Mesenchymal stem cell (in vitro differentiated cells and primary cell): ENCODE measurements around the gene VSIG4.
"Not testable (repeated sequence)": the region's sequence is repeated elsewhere in the genome, so short reads cannot be mapped to it uniquely, and the experiment has no call there.

ENCODE experiments used
- DNase-seq: peaks from one replicate; pipeline ENCODE4 v3.0.0-alpha.2; 2013
- H2AFZ ChIP-seq: one replicate; pipeline ENCODE4 v1.6.1; 2013; ENCODE audit warnings: low read depth, mild to moderate bottlenecking, control low read depth, inconsistent platforms, low read length, moderate library complexity
- H2AK5ac ChIP-seq: 2 replicates; pipeline ENCODE4 v1.6.1; 2013; ENCODE audit warnings: low read length, moderate library complexity, mild to moderate bottlenecking, inconsistent platforms; ENCODE audit not compliant: severe bottlenecking
- H2BK120ac ChIP-seq: one replicate; pipeline ENCODE4 v1.6.1; 2013; ENCODE audit warnings: low read depth, mild to moderate bottlenecking, inconsistent platforms, low read length, moderate library complexity
- H2BK12ac ChIP-seq, 2 experiments: one replicate each; pipeline ENCODE4 v1.6.1; 2013; ENCODE audit warnings: inconsistent platforms in 2 of 2, low read length in 2 of 2, mild to moderate bottlenecking in 2 of 2, moderate library complexity in 2 of 2, control low read depth in 1 of 2
- H2BK15ac ChIP-seq: one replicate; pipeline ENCODE4 v1.6.1; 2013; ENCODE audit warnings: mild to moderate bottlenecking, low read depth, inconsistent platforms; ENCODE audit not compliant: poor library complexity, severe bottlenecking
- H2BK5ac ChIP-seq: 2 replicates; pipeline ENCODE4 v1.6.1; 2013; ENCODE audit warnings: low read depth, mild to moderate bottlenecking, low read length, control low read depth, inconsistent platforms; ENCODE audit not compliant: poor library complexity, severe bottlenecking
- H3K14ac ChIP-seq, 2 experiments: one replicate each; pipeline ENCODE4 v1.6.1; 2013; ENCODE audit warnings: inconsistent platforms in 2 of 2, low read length in 2 of 2, control low read depth in 1 of 2, mild to moderate bottlenecking in 1 of 2, moderate library complexity in 1 of 2
- H3K18ac ChIP-seq, 2 experiments: one replicate each; pipeline ENCODE4 v1.6.1; 2013; ENCODE audit warnings: inconsistent platforms in 2 of 2, low read length in 2 of 2, control low read depth in 1 of 2, low read depth in 1 of 2, mild to moderate bottlenecking in 1 of 2
- H3K23ac ChIP-seq, 2 experiments: one replicate each; pipeline ENCODE4 v1.6.1; 2013; ENCODE audit warnings: inconsistent platforms in 2 of 2, low read length in 2 of 2, mild to moderate bottlenecking in 2 of 2, moderate library complexity in 2 of 2, control low read depth in 1 of 2
- H3K27ac ChIP-seq: 2 replicates; pipeline ENCODE4 v1.5.1; 2013; ENCODE audit warnings: mild to moderate bottlenecking, moderate library complexity, low read length, control low read depth, inconsistent platforms; ENCODE audit not compliant: poor library complexity, severe bottlenecking
- H3K27me3 ChIP-seq, 2 experiments: 2 replicates each; pipeline versions ENCODE4 v1.6.1 to v1.7.0; 2013; ENCODE audit warnings: low read length in 2 of 2, mild to moderate bottlenecking in 2 of 2, moderate library complexity in 2 of 2, control low read depth in 1 of 2, inconsistent platforms in 1 of 2; ENCODE audit not compliant: control insufficient read depth in 1 of 2, insufficient read depth in 1 of 2
- H3K36me3 ChIP-seq, 2 experiments: 2 replicates each; pipeline versions ENCODE4 v1.6.1 to v1.7.0; 2013; ENCODE audit warnings: low read length in 2 of 2, control low read depth in 1 of 2, inconsistent platforms in 1 of 2, low read depth in 1 of 2, mild to moderate bottlenecking in 1 of 2; ENCODE audit not compliant: insufficient read depth in 2 of 2, control insufficient read depth in 1 of 2
- H3K4ac ChIP-seq, 2 experiments: one replicate each; pipeline ENCODE4 v1.6.1; 2013; ENCODE audit warnings: inconsistent platforms in 2 of 2, low read length in 2 of 2, mild to moderate bottlenecking in 2 of 2, moderate library complexity in 2 of 2, control low read depth in 1 of 2, low read depth in 1 of 2
- H3K4me1 ChIP-seq: 2 replicates; pipeline ENCODE4 v1.6.1; 2013; ENCODE audit warnings: low read depth, low read length, control low read depth; ENCODE audit not compliant: control insufficient read depth, insufficient read depth
- H3K4me2 ChIP-seq: 2 replicates; pipeline ENCODE4 v1.6.1; 2013; ENCODE audit warnings: low read length, mild to moderate bottlenecking, inconsistent platforms; ENCODE audit not compliant: poor library complexity, severe bottlenecking
- H3K4me3 ChIP-seq, 2 experiments: 2 replicates each; pipeline versions ENCODE4 v1.5.1 to v1.7.0; 2013; ENCODE audit warnings: low read length in 2 of 2, mild to moderate bottlenecking in 2 of 2, control low read depth in 1 of 2, low read depth in 1 of 2; ENCODE audit not compliant: insufficient read depth in 1 of 2
- H3K79me1 ChIP-seq: replicated peaks from 2 replicates; pipeline ENCODE4 v1.6.1; 2013; ENCODE audit warnings: mild to moderate bottlenecking, control low read depth, low read length, inconsistent platforms; ENCODE audit not compliant: poor library complexity, severe bottlenecking
- H3K9ac ChIP-seq: 2 replicates; pipeline ENCODE4 v1.7.0; 2013; ENCODE audit warnings: mild to moderate bottlenecking, low read length, moderate library complexity
- H3K9me3 ChIP-seq: 2 replicates; pipeline ENCODE4 v1.7.0; 2013; ENCODE audit warnings: mild to moderate bottlenecking, low read length; ENCODE audit not compliant: control insufficient read depth
- H4K8ac ChIP-seq: one replicate; pipeline ENCODE4 v1.6.1; 2013; ENCODE audit warnings: inconsistent platforms, mild to moderate bottlenecking, low read length, moderate library complexity
- H4K91ac ChIP-seq: one replicate; pipeline ENCODE4 v1.6.1; 2013; ENCODE audit warnings: mild to moderate bottlenecking, low read length, inconsistent platforms
- WGBS: methylation state at CpG from one replicate; pipeline ENCODE4 v1.1.7; 2013; ENCODE audit warnings: mixed read lengths; 5-methylcytosine and 5-hydroxymethylcytosine counted together

The VSIG4 gene

DNA sequence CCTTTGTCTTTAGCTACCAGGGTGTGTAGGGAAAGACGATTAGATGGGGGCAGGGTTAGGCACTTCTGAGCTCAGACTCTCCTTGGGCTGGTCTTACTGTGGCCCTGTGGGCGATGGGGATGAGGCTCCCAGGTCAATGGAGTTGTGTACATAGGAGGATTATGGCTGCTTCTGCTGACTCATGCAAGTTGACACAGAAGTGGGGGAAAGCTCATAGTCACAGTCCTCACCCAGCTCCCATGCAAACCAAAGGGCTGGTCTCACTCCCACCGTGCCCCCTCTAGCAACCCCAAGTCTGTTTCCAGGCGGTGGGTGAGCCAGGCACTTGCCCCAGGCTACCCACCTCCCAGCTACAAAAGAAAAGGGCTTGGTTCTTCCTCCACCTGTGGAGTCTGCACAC, 24.4 kb upstream of the VSIG4 start:
- H3K36me3 ChIP-seq = no peaks in the 10 kb centered on the region
- no peak overlapping the region for H3K4me2 ChIP-seq
- peaks cover 12% of the 10 kb centered on the region for H3K9me3 ChIP-seq
- H2BK15ac ChIP-seq = no peak overlapping the region
- H2AFZ ChIP-seq = no peak overlapping the region
- H3K23ac ChIP-seq = no peak overlapping the region
- no peak overlapping the region for H3K18ac ChIP-seq
- H2BK120ac ChIP-seq = no peak overlapping the region
- no peaks in the 10 kb centered on the region for H3K79me1 ChIP-seq
- H3K14ac ChIP-seq = no peak overlapping the region
- no peak overlapping the region for H3K4ac ChIP-seq
- H3K27me3 ChIP-seq = peaks cover 0 to 6% of the 10 kb centered on the region in 2 experiments
- DNase-seq = no peak
- no peak overlapping the region for H3K4me3 ChIP-seq
- no peaks in the 10 kb centered on the region for H3K4me1 ChIP-seq
- no peak overlapping the region for H2BK5ac ChIP-seq
- H4K8ac ChIP-seq = no peak overlapping the region
- no peak overlapping the region for H3K27ac ChIP-seq
- H3K9ac ChIP-seq = no peak overlapping the region
- H2BK12ac ChIP-seq = no peak overlapping the region
- 66% methylated on average over 3 of the region's 4 CpGs for WGBS
- no peak overlapping the region for H2AK5ac ChIP-seq
- H4K91ac ChIP-seq = no peak overlapping the region

DNA sequence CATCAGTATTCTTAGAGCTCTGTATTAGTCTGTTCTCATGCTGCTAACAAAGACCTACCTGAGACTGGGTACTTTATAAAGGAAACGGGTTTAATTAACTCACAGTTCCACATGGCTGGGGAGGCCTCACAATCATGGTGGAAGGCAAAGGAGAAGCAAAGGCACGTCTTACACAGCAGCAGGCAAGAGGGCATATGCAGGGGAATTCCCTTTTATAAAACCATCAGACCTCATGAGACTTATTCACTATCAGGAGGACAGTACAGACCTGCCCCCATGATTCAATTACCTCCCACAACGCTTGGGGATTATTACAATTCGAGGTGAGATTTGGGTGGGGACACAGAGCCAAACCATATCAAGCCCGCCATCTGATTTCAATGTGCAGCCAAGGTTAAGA, 17.1 kb upstream of the VSIG4 start:
- not testable (repeated sequence) for DNase-seq, H3K4me2 ChIP-seq, H3K4me1 ChIP-seq, H3K27ac ChIP-seq, H2AFZ ChIP-seq, H2BK15ac ChIP-seq, H3K4me3 ChIP-seq, H2BK120ac ChIP-seq, H3K14ac ChIP-seq, H3K9me3 ChIP-seq, H3K4ac ChIP-seq, H3K36me3 ChIP-seq, H2BK5ac ChIP-seq, H3K9ac ChIP-seq, H4K91ac ChIP-seq, H3K23ac ChIP-seq, H3K27me3 ChIP-seq, H3K18ac ChIP-seq, H3K79me1 ChIP-seq, H2AK5ac ChIP-seq, H4K8ac ChIP-seq, H2BK12ac ChIP-seq
- 78% methylated on average over 1 of the region's 5 CpGs for WGBS

DNA sequence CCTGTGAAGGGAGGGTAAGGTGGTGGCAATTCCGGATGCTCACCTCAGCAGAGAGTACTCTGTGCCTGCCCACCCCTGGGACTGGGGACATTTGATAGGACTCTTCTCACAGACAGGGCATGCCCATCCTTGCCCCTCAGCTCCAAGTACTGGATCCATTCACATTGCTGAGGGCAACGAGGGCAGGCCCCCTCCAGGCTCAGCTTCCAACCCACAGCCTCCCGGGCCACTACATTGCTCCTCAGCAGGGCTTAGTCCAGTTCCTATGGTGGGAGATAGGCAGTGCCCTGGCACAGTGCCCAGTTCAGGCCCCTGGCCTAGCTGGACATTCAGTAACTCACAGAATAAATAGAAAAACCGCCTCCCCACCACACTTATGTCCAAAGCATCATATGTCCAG, 15.1 kb upstream of the VSIG4 start:
- H2BK5ac ChIP-seq = no peak overlapping the region
- no peak overlapping the region for H2AFZ ChIP-seq
- peaks cover 0 to 9% of the 10 kb centered on the region in 2 experiments for H3K27me3 ChIP-seq
- no peak overlapping the region for H2BK120ac ChIP-seq
- H3K9ac ChIP-seq = no peak overlapping the region
- no peak overlapping the region for H3K27ac ChIP-seq
- DNase-seq = no peak
- H3K4me2 ChIP-seq = no peak overlapping the region
- no peak overlapping the region for H4K8ac ChIP-seq
- WGBS = 53% methylated on average over 4 of the region's 4 CpGs
- H3K18ac ChIP-seq = no peak overlapping the region
- H3K9me3 ChIP-seq = no peaks in the 10 kb centered on the region
- no peak overlapping the region for H3K14ac ChIP-seq
- H3K36me3 ChIP-seq = no peaks in the 10 kb centered on the region
- no peak overlapping the region for H4K91ac ChIP-seq
- no peak overlapping the region for H3K4me3 ChIP-seq
- H2BK12ac ChIP-seq = no peak overlapping the region
- no peak overlapping the region for H3K4ac ChIP-seq
- H3K23ac ChIP-seq = no peak overlapping the region
- no peak overlapping the region for H2BK15ac ChIP-seq
- H2AK5ac ChIP-seq = no peak overlapping the region
- H3K79me1 ChIP-seq = no peaks in the 10 kb centered on the region
- no peaks in the 10 kb centered on the region for H3K4me1 ChIP-seq

DNA sequence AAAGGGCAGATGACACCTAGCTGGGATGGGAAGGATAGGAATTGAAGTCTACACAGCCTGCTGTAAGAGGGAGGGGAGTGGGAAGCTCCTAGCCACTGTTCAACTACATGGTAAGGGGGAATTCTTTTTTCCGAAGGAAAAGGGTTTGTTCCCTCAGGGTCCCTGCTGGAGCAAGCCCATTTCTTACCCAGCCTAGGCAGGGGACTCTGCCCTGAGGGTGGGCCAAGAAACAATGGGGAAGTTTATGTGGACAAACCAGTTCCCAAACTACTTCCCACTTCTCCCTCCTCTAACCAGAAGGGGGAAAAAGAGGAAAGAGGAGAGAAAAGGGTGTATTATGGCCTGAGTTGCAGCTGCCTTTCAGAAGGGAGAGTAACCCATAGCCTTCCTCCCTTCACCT, 13.5 kb upstream of the VSIG4 start:
- Histone ChIP-seq H3K4me3 (no peak overlapping the region), H2BK120ac (no peak overlapping the region), H3K4ac (no peak overlapping the region), H3K27ac (no peak overlapping the region), H3K9me3 (no peaks in the 10 kb centered on the region), H3K14ac (no peak overlapping the region), H2AFZ (no peak overlapping the region), H2BK5ac (no peak overlapping the region), H3K79me1 (no peaks in the 10 kb centered on the region), H4K91ac (no peak overlapping the region), H3K18ac (no peak overlapping the region), H2AK5ac (no peak overlapping the region), H3K36me3 (no peaks in the 10 kb centered on the region), H3K27me3 (peaks cover 0 to 9% of the 10 kb centered on the region in 2 experiments), H3K9ac (no peak overlapping the region), H3K23ac (no peak overlapping the region), H4K8ac (no peak overlapping the region), H2BK15ac (no peak overlapping the region), H2BK12ac (no peak overlapping the region), H3K4me1 (no peaks in the 10 kb centered on the region), H3K4me2 (no peak overlapping the region)
- WGBS = no CpG with 5 or more reads among the region's 1 CpG
- no peak for DNase-seq
